Endodermal cell (in vitro differentiated cells): ENCODE measurements around the gene C7orf57. TPM values are rescaled to one million over a fixed set of nuclear protein-coding genes. Genes with fewer than 3 reads are reported as not detected.
A peak's percentile ranks its signal among the peaks of the same experiment; 100 is the strongest.
"Not testable (repeated sequence)": the region's sequence is repeated elsewhere in the genome, so short reads cannot be mapped to it uniquely, and the experiment has no call there.

Experiments
- DNase-seq: peaks from one replicate; pipeline ENCODE4 v3.0.0-alpha.2; 2017
- H3K27ac ChIP-seq: 2 replicates; pipeline ENCODE4 v1.5.1; 2013; ENCODE audit warnings: mild to moderate bottlenecking, low read depth, low read length, moderate library complexity
- H3K27me3 ChIP-seq: 2 replicates; pipeline ENCODE4 v1.6.1; 2013; ENCODE audit warnings: mild to moderate bottlenecking, low read length, moderate library complexity; ENCODE audit not compliant: insufficient read depth, control insufficient read depth, poor library complexity, severe bottlenecking
- H3K36me3 ChIP-seq: 2 replicates; pipeline ENCODE4 v1.7.0; 2013; ENCODE audit warnings: mild to moderate bottlenecking, low read length, moderate library complexity; ENCODE audit not compliant: control insufficient read depth, insufficient read depth
- H3K4me1 ChIP-seq: one replicate; pipeline ENCODE4 v1.7.0; 2013; ENCODE audit warnings: low read length; ENCODE audit not compliant: control insufficient read depth, insufficient read depth
- H3K4me3 ChIP-seq: 2 replicates; pipeline ENCODE4 v1.5.1; 2013; ENCODE audit warnings: mild to moderate bottlenecking, low read length, moderate library complexity
- H3K9ac ChIP-seq: 2 replicates; pipeline ENCODE4 v1.6.1; 2013; ENCODE audit warnings: mild to moderate bottlenecking, low read length, moderate library complexity; ENCODE audit not compliant: poor library complexity, severe bottlenecking; ENCODE audit errors: extremely low read depth
- H3K9me3 ChIP-seq: 2 replicates; pipeline ENCODE4 v1.6.1; 2013; ENCODE audit warnings: mild to moderate bottlenecking, low read length, moderate library complexity; ENCODE audit not compliant: control insufficient read depth
- H3K27ac Mint-ChIP-seq: 2 replicates; pipeline ENCODE4 v1.8.0; 2020; ENCODE audit warnings: mixed read lengths
- H3K27me3 Mint-ChIP-seq: 2 replicates; pipeline ENCODE4 v1.8.0; 2021; ENCODE audit warnings: mild to moderate bottlenecking, mixed read lengths; ENCODE audit not compliant: insufficient read depth
- H3K36me3 Mint-ChIP-seq: 2 replicates; pipeline ENCODE4 v1.8.0; 2020; ENCODE audit warnings: low read depth, mixed read lengths
- H3K4me1 Mint-ChIP-seq: 2 replicates; pipeline ENCODE4 v1.8.0; 2020; ENCODE audit warnings: mixed read lengths
- H3K4me3 Mint-ChIP-seq: 2 replicates; pipeline ENCODE4 v1.8.0; 2020; ENCODE audit warnings: mild to moderate bottlenecking, moderate library complexity, mixed read lengths
- H3K9me3 Mint-ChIP-seq: 2 replicates; pipeline ENCODE4 v1.8.0; 2020; ENCODE audit warnings: mild to moderate bottlenecking, mixed read lengths
- CTCF ChIP-seq: fragments of 200-600 bp; sonication (generic); conservative IDR thresholded peaks from 2 replicates; pipeline ENCODE4 v1.5.0; 2021; ENCODE audit warnings: antibody characterized with exemption, mild to moderate bottlenecking
- WGBS, 2 experiments: methylation state at CpG; one replicate each; pipeline versions ENCODE4 v1.1.5 to v1.1.7; 2013; ENCODE audit warnings: missing lambda C conversion rate in 2 of 2, mixed read lengths in 1 of 2; ENCODE audit not compliant: insufficient coverage in 1 of 2, insufficient read length in 1 of 2; 5-methylcytosine and 5-hydroxymethylcytosine counted together
- long read RNA-seq, 4 experiments: library from polyadenylated mRNA in 2 of 4; library from RNA in 1 of 4; library from capped mRNA in 1 of 4; stranded (forward) in 3 of 4; unstranded in 1 of 4; transcript quantifications; one replicate each; pipeline ENCODE4 v2.0.0, GENCODE V29; 2020 to 2021; ENCODE audit warnings: inconsistent platforms in 1 of 4
- polyA plus RNA-seq, 2 experiments: library from polyadenylated mRNA; stranded (reverse); fragments of 50-300 nt; gene quantifications; one replicate each; pipeline ENCODE4 v1.2.3, GENCODE V29; 2013
- total RNA-seq, 2 donors: library from RNA; stranded (reverse); fragmentation: NEBNext Ultra II Directional in 1 of 2; extraction: Animal tissue kit (Norgen Biotek cat#: 25700) in 1 of 2; gene quantifications; 2 replicates in 1 of 2; 3 replicates in 1 of 2; pipeline ENCODE4 v1.2.1, GENCODE V29; 2021

The C7orf57 gene
- under 1 TPM in 1 of 2 donors, not detected in 1; 0.57 TPM for total RNA-seq
- polyA plus RNA-seq (2013, experiment 1 of 2): 0.28 TPM
- 0.12 TPM for polyA plus RNA-seq (2013, experiment 2 of 2)
- long read RNA-seq, experiment 1: 0 reads
- long read RNA-seq, experiment 2: 0 reads
- long read RNA-seq, experiment 3, partial matches to known transcripts: 1 of 1 reads
- long read RNA-seq, experiment 3, other reads (novel, unspliced or antisense): 0 of 1 reads
- long read RNA-seq, experiment 4: 0 reads

GRCh38 chr7:48035301-48035966 is at the start of gene C7orf57:
C7orf57 (plus strand) TSS chr7:48035543; CDS start chr7:48036309, 766 bp downstream.
- Histone ChIP-seq H3K9me3 (no peaks in the 10 kb centered on the region), H3K27me3 (peaks cover 41% of the 10 kb centered on the region), H3K4me3 (peak within 1 kb of the TSS; percentile 86), H3K27ac (no peak within 1 kb of the TSS), H3K9ac (peak within 1 kb of the TSS; percentile 45), H3K36me3 (no peaks in the 10 kb centered on the region), H3K4me1 (peaks cover 19% of the 10 kb centered on the region)
- peak; percentile 97 for DNase-seq
- Mint-ChIP-seq H3K9me3 (no peaks in the 10 kb centered on the region), H3K36me3 (no peaks in the 10 kb centered on the region), H3K27me3 (peaks cover 46% of the 10 kb centered on the region), H3K4me3 (peak within 1 kb of the TSS; percentile 65), H3K4me1 (peaks cover 35% of the 10 kb centered on the region), H3K27ac (no peak within 1 kb of the TSS)
- peak; percentile 7 for TF ChIP-seq CTCF
- WGBS, 2 experiments: 0 to 1% methylated on average over 19 to 62 of the region's 62 CpGs

- Mint-ChIP-seq H3K9me3 (peaks cover 8% of the 10 kb centered on the region), H3K4me3 (no peak overlapping the region)
- no peak for DNase-seq
These were observed 46.6 kb upstream of the C7orf57 start for GRCh38 chr7:47988496-47989386.

GRCh38 chr7:47989607-47990400 is 45.5 kb upstream of the C7orf57 start:
- not testable (repeated sequence) for H3K9ac ChIP-seq, H3K36me3 ChIP-seq, H3K4me3 Mint-ChIP-seq, H3K27ac ChIP-seq, DNase-seq, H3K9me3 Mint-ChIP-seq, H3K4me3 ChIP-seq, H3K27me3 Mint-ChIP-seq, H3K4me1 ChIP-seq, H3K27me3 ChIP-seq, H3K9me3 ChIP-seq, H3K36me3 Mint-ChIP-seq
- H3K4me1 Mint-ChIP-seq: peaks cover 29% of the 10 kb centered on the region
- WGBS, 2 experiments: 56 to 57% methylated on average over 1 to 8 of the region's 10 CpGs
- peak overlapping the region; percentile 85 for H3K27ac Mint-ChIP-seq

More at GRCh38 chr7:47988496-47989386, 46.6 kb upstream of the C7orf57 start:
- H3K9ac ChIP-seq: no peak overlapping the region
- Mint-ChIP-seq H3K27me3 (no peaks in the 10 kb centered on the region), H3K27ac (no peak overlapping the region), H3K4me1 (peaks cover 29% of the 10 kb centered on the region), H3K36me3 (no peaks in the 10 kb centered on the region)
- H3K27ac ChIP-seq: no peak overlapping the region
- H3K27me3 ChIP-seq: no peaks in the 10 kb centered on the region
- H3K36me3 ChIP-seq: no peaks in the 10 kb centered on the region
- TF ChIP-seq CTCF: peak; percentile 77
- no peak overlapping the region for H3K4me3 ChIP-seq
- no peaks in the 10 kb centered on the region for H3K9me3 ChIP-seq
- 89 to 91% methylated on average over 6 to 7 of the region's 8 CpGs for WGBS, 2 experiments
- H3K4me1 ChIP-seq: no peaks in the 10 kb centered on the region
